ENCODE measurements around the gene HMGN3. TPM values are rescaled to one million over a fixed set of nuclear protein-coding genes. Genes with fewer than 3 reads are reported as not detected.

The HMGN3 gene
- total RNA-seq, 2 experiments from 2014 or later: 47.2 to 72.1 TPM

- no peak for ATAC-seq
- no peak for DNase-seq
- H3K4me3 Mint-ChIP-seq: no peak overlapping the region
- CTCF ChIA-PET: no interaction called here
- no peaks in the 10 kb centered on the region for H3K36me3 Mint-ChIP-seq
- no peak overlapping the region for H3K27ac Mint-ChIP-seq
- H3K27me3 Mint-ChIP-seq: no peaks in the 10 kb centered on the region
- no peaks in the 10 kb centered on the region for H3K4me1 Mint-ChIP-seq
- no peaks in the 10 kb centered on the region for H3K9me3 Mint-ChIP-seq (ENCODE audit: low read depth)
Measured at GRCh38 chr6:79249136-79249535, 14.7 kb upstream of the HMGN3 start.

GRCh38 chr6:79246891-79247290 is 12.4 kb upstream of the HMGN3 start:
- DNase-seq: no peak
- Mint-ChIP-seq H3K4me3 (no peak overlapping the region), H3K9me3 (ENCODE audit: low read depth) (no peaks in the 10 kb centered on the region), H3K4me1 (no peaks in the 10 kb centered on the region), H3K27me3 (no peaks in the 10 kb centered on the region), H3K36me3 (no peaks in the 10 kb centered on the region), H3K27ac (no peak overlapping the region)
- CTCF ChIA-PET: no interaction called here
- ATAC-seq: no peak

DNA sequence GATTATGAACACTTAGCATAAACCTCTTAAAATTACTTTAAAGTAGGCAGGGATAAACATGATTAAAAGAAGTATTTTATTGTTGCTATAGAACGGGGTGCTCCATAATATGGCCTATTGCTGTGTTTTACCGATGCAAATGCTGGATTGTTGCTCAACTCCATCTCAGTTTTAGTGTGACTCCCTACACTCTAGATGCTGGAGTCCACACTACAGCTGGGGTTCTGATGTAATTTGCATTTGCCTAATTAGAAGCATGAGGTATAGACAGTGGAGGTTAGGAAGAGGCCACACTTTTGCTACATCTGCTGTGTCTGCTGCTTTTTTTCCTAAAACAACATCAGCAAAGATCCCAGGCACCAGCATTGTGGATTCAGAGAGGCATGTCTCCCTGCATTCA is 6.7 kb upstream of the HMGN3 start:
- Mint-ChIP-seq H3K36me3 (no peaks in the 10 kb centered on the region), H3K4me3 (no peak overlapping the region), H3K4me1 (peaks cover 4% of the 10 kb centered on the region), H3K27me3 (peaks cover 10% of the 10 kb centered on the region), H3K9me3 (ENCODE audit: low read depth) (no peaks in the 10 kb centered on the region), H3K27ac (no peak overlapping the region)
- DNase-seq (no peak), ATAC-seq (no peak)
- CTCF ChIA-PET: no interaction called here

- Mint-ChIP-seq H3K36me3 (no peaks in the 10 kb centered on the region), H3K4me3 (no peak overlapping the region), H3K4me1 (peaks cover 4% of the 10 kb centered on the region), H3K27ac (no peak overlapping the region), H3K9me3 (ENCODE audit: low read depth) (no peaks in the 10 kb centered on the region), H3K27me3 (peaks cover 10% of the 10 kb centered on the region)
- CTCF ChIA-PET: no interaction called here
- ATAC-seq (no peak), DNase-seq (no peak)
Measured at GRCh38 chr6:79240509-79240908, 6.0 kb upstream of the HMGN3 start.

DNA sequence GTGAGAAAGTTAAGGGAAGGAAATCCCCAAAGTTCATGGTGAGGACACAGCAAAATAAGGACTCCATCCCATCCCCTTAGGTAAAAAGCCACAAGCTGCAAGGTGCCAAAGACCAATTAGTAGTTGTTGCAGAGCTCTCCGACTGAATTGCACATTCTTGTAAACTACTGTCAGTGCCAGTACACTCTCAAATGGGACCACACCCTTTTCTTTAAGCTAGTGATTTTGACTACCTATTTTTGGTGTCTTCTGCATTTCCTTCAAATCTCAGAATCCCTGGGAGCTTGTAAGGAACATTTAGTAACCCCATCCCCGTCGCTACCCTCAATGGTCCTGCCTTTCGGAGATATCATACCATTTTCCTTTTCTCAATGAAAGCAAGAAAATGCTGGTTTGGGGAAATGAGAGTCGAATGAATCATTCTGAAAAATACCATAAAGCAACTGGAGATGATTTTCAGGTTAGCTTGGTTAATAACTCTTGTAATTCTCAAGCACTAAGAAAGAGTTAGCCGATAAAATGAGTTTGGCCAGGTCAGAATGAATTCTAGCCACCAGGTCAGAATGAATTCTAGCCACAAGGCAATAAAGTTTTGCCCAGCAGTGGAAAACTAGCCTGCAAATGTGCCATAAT is 5.2 kb upstream of the HMGN3 start:
- ATAC-seq (no peak), DNase-seq (no peak)
- H3K27ac Mint-ChIP-seq: no peak overlapping the region
- no peak overlapping the region for H3K4me3 Mint-ChIP-seq
- no peaks in the 10 kb centered on the region for H3K36me3 Mint-ChIP-seq
- peaks cover 6% of the 10 kb centered on the region for H3K4me1 Mint-ChIP-seq
- H3K27me3 Mint-ChIP-seq: peaks cover 12% of the 10 kb centered on the region
- CTCF ChIA-PET: no interaction called here
- H3K9me3 Mint-ChIP-seq (ENCODE audit: low read depth): no peaks in the 10 kb centered on the region

- peaks cover 7% of the 10 kb centered on the region for H3K4me1 Mint-ChIP-seq
- peaks cover 16% of the 10 kb centered on the region for H3K27me3 Mint-ChIP-seq
- no peak overlapping the region for H3K27ac Mint-ChIP-seq
- ATAC-seq: no peak
- no peaks in the 10 kb centered on the region for H3K36me3 Mint-ChIP-seq
- CTCF ChIA-PET: no interaction called here
- DNase-seq: no peak
- H3K4me3 Mint-ChIP-seq: no peak overlapping the region
- H3K9me3 Mint-ChIP-seq (ENCODE audit: low read depth): no peaks in the 10 kb centered on the region
Measured at GRCh38 chr6:79238919-79239318, 4.4 kb upstream of the HMGN3 start.

DNA sequence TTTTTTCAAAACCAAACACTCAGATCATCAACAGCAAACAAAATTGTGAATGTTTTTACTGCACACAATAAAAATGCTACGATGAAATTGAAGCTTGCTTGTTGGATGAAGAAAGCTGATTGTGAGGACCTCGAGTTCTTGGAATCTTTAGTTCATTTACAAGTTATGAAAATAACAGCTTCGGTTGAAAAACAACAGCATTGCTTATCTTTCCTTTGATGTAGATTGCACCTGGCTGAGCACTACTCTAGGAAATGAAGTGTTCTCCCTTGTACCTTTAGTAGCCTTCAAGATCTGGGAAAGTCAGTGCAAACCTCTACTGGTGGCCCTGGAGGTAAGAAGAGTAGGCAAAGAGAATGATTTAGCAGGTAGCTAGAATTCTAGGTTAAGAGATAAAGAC is 2.2 kb upstream of the HMGN3 start:
- Mint-ChIP-seq H3K4me1 (peaks cover 16% of the 10 kb centered on the region), H3K36me3 (no peaks in the 10 kb centered on the region), H3K27me3 (peaks cover 16% of the 10 kb centered on the region), H3K4me3 (no peak overlapping the region), H3K9me3 (ENCODE audit: low read depth) (no peaks in the 10 kb centered on the region), H3K27ac (no peak overlapping the region)
- CTCF ChIA-PET: no interaction called here
- DNase-seq: no peak
- ATAC-seq: no peak

DNA sequence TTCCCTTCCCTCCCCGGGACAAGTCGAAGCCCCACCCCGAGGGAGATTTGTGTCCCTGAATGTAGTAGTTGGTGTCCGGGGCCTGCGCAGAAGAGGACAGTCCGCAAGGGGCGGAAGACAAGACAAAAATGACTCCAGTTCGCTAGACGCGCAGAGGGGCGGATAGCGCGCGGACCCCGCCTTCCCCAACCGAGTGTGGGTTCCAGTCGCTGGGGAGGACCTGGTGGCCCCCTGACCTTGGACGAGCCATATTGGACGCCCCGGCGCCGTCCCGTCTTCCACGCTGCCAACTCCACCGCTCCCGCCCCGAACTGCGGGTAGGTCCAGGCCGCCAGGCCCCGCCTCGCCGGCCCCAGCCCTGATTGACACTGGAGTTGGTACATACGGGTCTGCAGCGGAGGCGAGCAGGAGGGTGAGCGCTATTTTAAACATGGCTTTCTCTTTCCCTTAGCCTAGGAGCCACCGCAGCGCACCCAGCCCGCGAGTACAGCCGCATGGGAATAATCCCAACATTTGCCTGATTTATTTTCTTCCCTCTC is 802 bp downstream of the HMGN3 start:
- DNase-seq (peak; percentile 84), ATAC-seq (peak; percentile 78)
- Mint-ChIP-seq H3K27me3 (peaks cover 9% of the 10 kb centered on the region), H3K4me1 (peaks cover 17% of the 10 kb centered on the region), H3K9me3 (ENCODE audit: low read depth) (no peaks in the 10 kb centered on the region), H3K4me3 (peak overlapping the region; percentile 92), H3K36me3 (peaks cover 7% of the 10 kb centered on the region), H3K27ac (peak overlapping the region; percentile 92)
- CTCF ChIA-PET: interaction anchor here (0.6 to 1.1 kb wide), 2 partner anchors 9 to 225 kb away, joined by 3 to 4 read pairs; no protein-coding TSS in a partner anchor

DNA sequence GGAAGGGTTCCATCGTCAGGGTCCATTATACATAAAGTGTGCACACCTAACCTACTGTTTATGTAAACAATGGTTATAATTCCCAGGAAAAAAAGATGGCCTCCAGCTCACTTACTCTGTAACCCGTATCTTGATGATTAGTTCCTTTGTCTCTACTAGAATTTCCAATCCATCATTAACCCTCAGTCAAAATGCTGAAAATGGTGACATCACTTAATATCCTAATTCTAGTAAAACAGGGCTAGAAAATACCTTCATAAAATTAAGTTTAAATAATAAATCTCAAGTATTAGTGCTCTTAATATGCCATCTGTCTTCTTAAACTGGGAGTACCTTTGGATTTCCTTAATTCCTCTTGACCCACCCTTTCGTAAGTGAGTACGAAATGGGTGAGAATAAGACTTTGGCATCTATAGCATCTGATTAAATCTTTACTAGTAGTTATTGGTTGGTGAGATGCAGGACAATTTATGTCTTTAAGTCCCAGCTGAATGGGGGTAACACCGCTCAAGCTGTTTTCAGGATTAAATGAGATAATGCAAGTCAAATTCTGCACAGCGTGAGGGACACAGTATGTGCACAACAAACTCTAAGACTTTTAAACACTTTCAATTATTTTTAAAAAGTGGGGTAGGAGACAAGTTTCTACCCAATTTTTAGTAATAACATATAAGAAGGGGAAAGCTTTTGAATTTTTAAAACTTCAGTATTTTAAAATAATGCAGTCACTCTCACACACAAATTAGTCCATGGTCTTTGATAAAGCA is 1.6 kb downstream of the HMGN3 start:
- ATAC-seq (no peak), DNase-seq (no peak)
- H3K4me1 Mint-ChIP-seq: peaks cover 14% of the 10 kb centered on the region
- peak overlapping the region; percentile 92 for H3K4me3 Mint-ChIP-seq
- H3K27me3 Mint-ChIP-seq: peaks cover 9% of the 10 kb centered on the region
- H3K9me3 Mint-ChIP-seq (ENCODE audit: low read depth): no peaks in the 10 kb centered on the region
- peaks cover 7% of the 10 kb centered on the region for H3K36me3 Mint-ChIP-seq
- peak overlapping the region; percentile 92 for H3K27ac Mint-ChIP-seq
- CTCF ChIA-PET: interaction anchor here (0.6 to 1.1 kb wide), 2 partner anchors 8 to 225 kb away, joined by 3 to 4 read pairs; no protein-coding TSS in a partner anchor

GRCh38 chr6:79231666-79232065 is 2.8 kb downstream of the HMGN3 start:
- peaks cover 7% of the 10 kb centered on the region for H3K36me3 Mint-ChIP-seq
- peaks cover 13% of the 10 kb centered on the region for H3K4me1 Mint-ChIP-seq
- no peak for ATAC-seq
- no peak overlapping the region for H3K4me3 Mint-ChIP-seq
- no peak for DNase-seq
- CTCF ChIA-PET: no interaction called here
- H3K9me3 Mint-ChIP-seq (ENCODE audit: low read depth): no peaks in the 10 kb centered on the region
- H3K27ac Mint-ChIP-seq: no peak overlapping the region
- H3K27me3 Mint-ChIP-seq: peaks cover 6% of the 10 kb centered on the region

DNA sequence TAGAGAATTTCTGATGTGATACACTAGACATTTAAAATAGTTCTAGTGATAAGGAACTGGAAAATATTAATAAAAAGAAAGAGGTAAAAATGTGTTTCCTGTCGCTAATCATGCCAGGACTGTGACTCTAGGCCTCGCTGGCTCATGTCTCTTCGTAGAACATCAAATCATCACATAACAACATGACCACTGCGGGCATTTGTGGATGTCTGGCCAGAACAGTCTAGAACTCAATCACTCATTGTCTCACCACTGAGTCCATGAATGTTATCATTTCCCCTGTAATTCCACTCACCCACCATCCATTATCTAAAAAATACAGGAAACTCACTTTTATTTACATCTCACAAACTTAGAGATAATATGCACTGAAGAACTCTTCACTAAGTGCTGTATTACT is 3.4 kb downstream of the HMGN3 start:
- Mint-ChIP-seq H3K4me3 (no peak overlapping the region), H3K9me3 (ENCODE audit: low read depth) (no peaks in the 10 kb centered on the region), H3K27me3 (peaks cover 6% of the 10 kb centered on the region), H3K36me3 (peaks cover 7% of the 10 kb centered on the region), H3K4me1 (peaks cover 13% of the 10 kb centered on the region), H3K27ac (no peak overlapping the region)
- DNase-seq (no peak), ATAC-seq (no peak)
- CTCF ChIA-PET: no interaction called here

DNA sequence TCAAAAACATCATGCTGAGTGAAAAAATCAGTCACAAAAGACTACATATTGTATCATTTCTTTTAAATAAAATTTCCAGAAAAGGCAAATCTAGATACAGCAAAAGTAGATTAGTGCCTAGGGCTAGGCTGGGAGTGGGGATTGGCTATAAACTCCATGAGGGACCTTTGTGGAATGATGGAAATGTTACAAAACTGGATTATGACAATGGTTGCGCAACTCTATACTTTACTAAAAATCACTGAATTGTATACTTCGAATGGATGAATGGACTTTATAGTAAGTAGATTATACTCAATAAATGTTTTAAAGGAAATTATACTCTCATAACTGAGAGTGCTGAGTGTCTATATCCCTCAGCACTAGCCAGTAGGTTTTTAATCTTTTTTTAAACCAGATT is 4.3 kb downstream of the HMGN3 start:
- peaks cover 13% of the 10 kb centered on the region for H3K4me1 Mint-ChIP-seq
- peaks cover 7% of the 10 kb centered on the region for H3K36me3 Mint-ChIP-seq
- no peak overlapping the region for H3K27ac Mint-ChIP-seq
- H3K27me3 Mint-ChIP-seq: peaks cover 6% of the 10 kb centered on the region
- H3K9me3 Mint-ChIP-seq (ENCODE audit: low read depth): no peaks in the 10 kb centered on the region
- H3K4me3 Mint-ChIP-seq: no peak overlapping the region
- DNase-seq: no peak
- no peak for ATAC-seq
- CTCF ChIA-PET: no interaction called here

DNA sequence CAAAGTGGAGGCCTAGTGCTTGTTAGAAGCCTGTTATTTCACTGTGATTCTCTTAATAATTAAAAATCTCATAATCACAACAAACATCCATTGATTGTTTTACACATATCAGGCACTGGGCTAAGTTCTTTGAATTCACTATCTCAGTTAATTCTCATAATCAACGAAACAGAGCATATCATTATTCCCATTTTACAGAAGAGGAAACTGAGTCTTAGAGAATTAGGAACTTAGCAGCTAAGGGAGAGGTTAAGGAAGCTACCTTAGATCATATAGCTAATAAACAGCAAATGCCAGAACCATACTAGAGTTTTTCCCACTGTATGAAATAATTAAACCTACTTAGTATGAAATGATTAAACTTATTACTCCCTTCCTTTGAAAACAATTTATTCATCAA is 7.0 kb downstream of the HMGN3 start:
- CTCF ChIA-PET: no interaction called here
- H3K27ac Mint-ChIP-seq: no peak overlapping the region
- no peaks in the 10 kb centered on the region for H3K9me3 Mint-ChIP-seq (ENCODE audit: low read depth)
- ATAC-seq (no peak), DNase-seq (no peak)
- peaks cover 5% of the 10 kb centered on the region for H3K4me1 Mint-ChIP-seq
- peaks cover 9% of the 10 kb centered on the region for H3K36me3 Mint-ChIP-seq
- no peak overlapping the region for H3K4me3 Mint-ChIP-seq
- H3K27me3 Mint-ChIP-seq: no peaks in the 10 kb centered on the region

GRCh38 chr6:79226660-79227059 is 7.8 kb downstream of the HMGN3 start:
- Mint-ChIP-seq H3K27me3 (no peaks in the 10 kb centered on the region), H3K4me1 (peaks cover under 1% of the 10 kb centered on the region), H3K27ac (no peak overlapping the region), H3K36me3 (peaks cover 9% of the 10 kb centered on the region), H3K4me3 (no peak overlapping the region), H3K9me3 (ENCODE audit: low read depth) (no peaks in the 10 kb centered on the region)
- no peak for DNase-seq
- no peak for ATAC-seq
- CTCF ChIA-PET: no interaction called here

All from activated CD8-positive, alpha-beta memory T cell treated with anti-CD3 and anti-CD28 coated beads, Interleukin-2, amount 10 ng/mL, durations not matched to agents 7 days and 5 days (primary cell).